ENCODE results near the gene HES7.

The HES7 gene

DNA sequence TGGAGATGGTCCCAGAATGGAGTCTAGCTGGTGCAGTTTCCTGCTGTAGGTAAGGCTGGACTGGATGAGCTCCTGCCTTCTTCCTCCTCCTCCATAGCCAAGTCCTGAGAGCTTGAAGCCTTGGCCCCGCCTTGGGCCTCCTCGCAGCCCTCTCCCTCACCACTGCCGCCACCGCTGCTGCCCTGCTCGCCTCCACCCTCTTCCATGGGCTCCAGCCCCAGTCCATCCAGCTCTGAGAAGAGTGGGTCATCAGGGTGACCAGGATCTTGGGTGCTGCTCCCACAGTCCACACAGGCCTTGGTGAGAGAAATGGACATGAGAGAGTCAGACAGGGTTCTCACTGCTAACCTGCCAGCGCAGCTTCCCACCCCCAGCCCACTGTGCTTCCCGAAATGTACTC is 17.1 kb upstream of the HES7 start:
- TF ChIP-seq, protein P1, sequence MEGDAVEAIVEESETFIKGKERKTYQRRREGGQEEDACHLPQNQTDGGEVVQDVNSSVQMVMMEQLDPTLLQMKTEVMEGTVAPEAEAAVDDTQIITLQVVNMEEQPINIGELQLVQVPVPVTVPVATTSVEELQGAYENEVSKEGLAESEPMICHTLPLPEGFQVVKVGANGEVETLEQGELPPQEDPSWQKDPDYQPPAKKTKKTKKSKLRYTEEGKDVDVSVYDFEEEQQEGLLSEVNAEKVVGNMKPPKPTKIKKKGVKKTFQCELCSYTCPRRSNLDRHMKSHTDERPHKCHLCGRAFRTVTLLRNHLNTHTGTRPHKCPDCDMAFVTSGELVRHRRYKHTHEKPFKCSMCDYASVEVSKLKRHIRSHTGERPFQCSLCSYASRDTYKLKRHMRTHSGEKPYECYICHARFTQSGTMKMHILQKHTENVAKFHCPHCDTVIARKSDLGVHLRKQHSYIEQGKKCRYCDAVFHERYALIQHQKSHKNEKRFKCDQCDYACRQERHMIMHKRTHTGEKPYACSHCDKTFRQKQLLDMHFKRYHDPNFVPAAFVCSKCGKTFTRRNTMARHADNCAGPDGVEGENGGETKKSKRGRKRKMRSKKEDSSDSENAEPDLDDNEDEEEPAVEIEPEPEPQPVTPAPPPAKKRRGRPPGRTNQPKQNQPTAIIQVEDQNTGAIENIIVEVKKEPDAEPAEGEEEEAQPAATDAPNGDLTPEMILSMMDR (conservative IDR thresholded peaks at IDR 0.05; ENCODE audit: low read depth, low read length), result no peak
- H3K4me3 ChIP-seq (ENCODE audit: low read length), result no peak overlapping the region
- DNase-seq (ENCODE audit: low read depth), result no peak

DNA sequence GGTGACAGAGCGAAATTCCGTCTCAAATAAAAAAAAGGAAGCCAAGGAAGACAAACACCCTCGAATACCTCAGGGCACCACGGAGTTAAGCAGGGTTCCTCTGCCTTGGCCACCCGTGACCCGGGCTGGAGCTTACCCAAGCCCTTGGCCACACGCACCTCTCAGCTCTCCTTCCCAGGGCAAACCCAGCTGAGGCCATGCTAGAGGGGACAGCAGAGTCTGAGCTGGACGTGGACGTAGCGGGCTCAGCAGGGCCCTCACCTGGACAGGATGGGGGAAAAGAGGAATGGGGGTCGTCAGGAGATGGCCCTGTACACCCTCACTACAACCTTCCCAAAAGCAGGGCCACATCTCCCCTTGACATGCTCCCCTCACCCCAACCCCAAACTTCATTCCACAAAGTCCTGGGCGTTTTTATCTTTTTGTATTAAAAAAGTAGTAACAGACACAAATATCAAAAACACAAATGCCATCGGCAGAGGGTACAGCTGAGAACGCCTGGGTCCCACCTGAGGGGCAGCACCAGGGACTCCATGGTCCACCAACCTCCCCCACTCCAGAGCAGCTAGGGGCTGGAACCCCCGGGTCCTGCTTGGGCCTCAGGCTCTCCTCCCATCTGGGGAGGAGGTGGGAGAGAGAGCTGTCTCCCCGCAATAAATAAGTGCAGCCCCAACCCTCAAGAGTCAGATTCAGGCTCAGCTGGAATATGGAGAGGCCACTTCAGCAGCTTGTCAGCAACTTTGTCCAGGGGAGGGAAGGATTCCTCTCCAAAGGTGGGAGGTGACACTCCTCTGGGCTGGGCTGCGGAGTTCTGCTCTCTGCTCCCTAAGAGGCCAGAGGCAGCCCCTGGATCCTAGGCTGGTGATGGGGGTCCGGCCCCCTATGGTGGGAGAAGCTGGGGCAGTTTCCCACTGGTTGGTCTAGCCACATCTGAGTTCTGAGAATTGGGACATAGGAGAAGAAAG is 16.4 kb upstream of the HES7 start:
- TF ChIP-seq, protein P1 (conservative IDR thresholded peaks at IDR 0.05; ENCODE audit: low read depth, low read length), result no peak
- no peak for DNase-seq (ENCODE audit: low read depth)
- H3K4me3 ChIP-seq (ENCODE audit: low read length), result no peak overlapping the region

DNA sequence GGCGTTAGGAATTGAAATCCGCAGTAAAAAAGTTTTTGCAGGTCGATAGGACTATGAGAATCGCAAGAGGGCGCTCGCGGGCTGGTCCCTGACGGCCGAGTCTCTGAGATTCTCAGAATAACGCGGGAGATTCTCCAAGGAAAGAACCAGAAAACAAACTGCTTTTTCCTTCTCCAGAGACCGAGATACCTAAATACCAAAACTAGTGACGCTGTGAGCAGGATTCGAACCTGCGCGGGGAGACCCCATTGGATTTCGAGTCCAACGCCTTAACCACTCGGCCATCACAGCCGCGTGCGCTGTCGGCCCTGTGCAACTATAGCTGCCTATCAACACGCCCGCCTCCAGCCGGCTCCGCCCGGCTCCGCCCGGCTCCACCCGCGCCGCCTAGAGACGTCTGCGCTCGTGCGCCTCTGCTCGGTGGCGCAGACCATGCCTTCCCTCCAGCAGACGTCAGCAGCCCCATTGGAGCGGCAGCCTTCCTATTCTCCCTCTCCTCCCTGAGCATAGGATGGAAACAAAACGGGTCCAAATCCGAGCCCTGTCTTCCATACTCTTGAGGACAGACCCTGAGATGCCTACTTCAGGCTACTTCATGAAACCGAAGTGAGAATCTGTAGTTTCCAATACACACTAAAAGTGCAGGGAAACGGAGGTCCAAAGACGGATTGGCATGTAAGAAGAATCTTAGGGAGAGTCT is 14.9 kb upstream of the HES7 start:
- TF ChIP-seq, protein P1 (conservative IDR thresholded peaks at IDR 0.05; ENCODE audit: low read depth, low read length), result peak; percentile 90
- H3K4me3 ChIP-seq (ENCODE audit: low read length), result peak overlapping the region; percentile 64
- peak; percentile 86 for DNase-seq (ENCODE audit: low read depth)

DNA sequence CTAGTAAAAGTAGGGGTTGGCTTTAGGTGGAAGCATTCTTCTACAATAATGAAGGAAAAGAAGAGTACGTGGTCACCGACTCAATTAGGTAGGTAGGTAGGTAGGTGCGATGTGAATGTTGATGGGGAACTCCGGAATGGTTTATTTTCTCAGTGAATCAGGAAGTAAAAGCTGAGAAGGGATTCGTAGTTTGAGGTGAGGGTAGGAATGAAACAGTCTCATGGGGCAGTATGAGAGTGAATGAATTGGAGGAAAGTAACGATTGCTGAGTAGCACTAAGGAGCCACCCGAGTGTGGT is 14.4 kb upstream of the HES7 start:
- TF ChIP-seq, protein P1 (conservative IDR thresholded peaks at IDR 0.05; ENCODE audit: low read depth, low read length), result no peak
- DNase-seq (ENCODE audit: low read depth), result no peak
- H3K4me3 ChIP-seq (ENCODE audit: low read length), result peak overlapping the region; percentile 53

DNA sequence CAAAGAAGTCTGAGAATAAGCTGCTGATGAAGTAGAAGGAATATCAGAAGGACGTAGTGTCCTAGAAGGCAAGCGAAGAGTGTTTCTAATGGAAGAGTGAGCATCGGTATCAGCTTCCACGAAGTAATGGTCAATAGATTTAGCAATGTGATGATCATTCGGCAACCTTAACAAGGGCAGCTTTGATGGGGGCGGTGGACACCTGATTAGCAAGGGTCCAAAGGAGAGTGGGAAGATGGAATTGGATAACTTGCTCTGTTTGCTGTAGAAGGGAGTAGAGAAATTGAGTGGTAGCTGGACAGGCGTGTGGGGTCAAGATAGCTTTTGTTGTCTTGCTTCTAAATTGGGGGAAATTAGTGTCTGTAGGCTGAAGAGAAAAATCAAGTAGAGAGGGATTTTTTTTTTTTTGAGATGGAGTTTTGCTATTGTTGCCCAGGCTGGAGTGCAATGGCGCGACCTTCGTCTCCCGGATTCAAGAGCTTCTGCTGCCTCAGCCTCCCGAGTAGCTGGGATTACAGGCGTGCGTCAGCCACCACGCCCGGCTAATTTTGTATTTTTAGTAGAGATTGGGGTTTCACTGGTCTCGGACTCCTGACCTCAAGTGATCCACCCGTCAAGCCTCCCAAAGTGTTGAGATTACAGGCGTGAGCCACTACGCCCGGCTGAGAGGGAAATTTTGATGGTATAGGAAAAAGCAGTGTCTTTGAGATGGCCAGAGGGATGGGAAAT is 13.9 kb upstream of the HES7 start:
- H3K4me3 ChIP-seq (ENCODE audit: low read length), result peak overlapping the region; percentile 53
- DNase-seq (ENCODE audit: low read depth), result no peak
- TF ChIP-seq, protein P1 (conservative IDR thresholded peaks at IDR 0.05; ENCODE audit: low read depth, low read length), result no peak

DNA sequence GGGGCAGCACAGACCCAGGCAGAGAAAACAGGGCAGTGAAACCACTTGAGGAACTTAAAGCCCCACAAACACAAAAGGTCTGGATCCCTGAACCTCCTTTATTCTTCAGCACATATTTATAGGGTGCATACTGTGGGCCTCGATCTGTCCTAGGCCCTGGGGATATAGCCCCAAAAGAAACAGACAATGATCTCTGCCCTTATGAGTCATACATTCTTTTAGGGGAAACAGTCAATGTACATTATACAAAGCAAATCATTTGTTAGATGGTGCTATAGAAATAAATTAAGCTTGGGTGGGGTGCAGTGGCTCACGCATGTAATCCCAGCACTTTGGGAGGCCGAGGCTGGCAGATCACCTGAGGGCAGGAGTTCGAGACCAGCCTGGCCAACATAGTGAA is 10.0 kb upstream of the HES7 start:
- TF ChIP-seq, protein P1 (conservative IDR thresholded peaks at IDR 0.05; ENCODE audit: low read depth, low read length), result no peak
- no peak for DNase-seq (ENCODE audit: low read depth)

More for the DNA sequence above, 10.0 kb upstream of the HES7 start:
- H3K4me3 ChIP-seq (ENCODE audit: low read length), result no peak overlapping the region
